Left hindlimb (tissue), 1 donor: ENCODE measurements around the gene PTMS.
"Not testable (repeated sequence)": the region's sequence is repeated elsewhere in the genome, so short reads cannot be mapped to it uniquely, and the experiment has no call there.

Source experiments
- DNase-seq: peaks from one replicate; pipeline ENCODE4 v3.0.0-alpha.2; 2018

PTMS gene

GRCh38 chr12:6765634-6766581, at the start of gene PTMS:
TSS of gene PTMS (plus strand) at chr12:6766363. CDS start at chr12:6766706, 343 bp downstream.
- peak; percentile 96 for DNase-seq

- DNase-seq, result no peak
Observed at GRCh38 chr12:6716874-6717437, 49.2 kb upstream of the PTMS start.

- DNase-seq, result no peak
Observed at GRCh38 chr12:6722863-6723262, 43.3 kb upstream of the PTMS start.

DNA sequence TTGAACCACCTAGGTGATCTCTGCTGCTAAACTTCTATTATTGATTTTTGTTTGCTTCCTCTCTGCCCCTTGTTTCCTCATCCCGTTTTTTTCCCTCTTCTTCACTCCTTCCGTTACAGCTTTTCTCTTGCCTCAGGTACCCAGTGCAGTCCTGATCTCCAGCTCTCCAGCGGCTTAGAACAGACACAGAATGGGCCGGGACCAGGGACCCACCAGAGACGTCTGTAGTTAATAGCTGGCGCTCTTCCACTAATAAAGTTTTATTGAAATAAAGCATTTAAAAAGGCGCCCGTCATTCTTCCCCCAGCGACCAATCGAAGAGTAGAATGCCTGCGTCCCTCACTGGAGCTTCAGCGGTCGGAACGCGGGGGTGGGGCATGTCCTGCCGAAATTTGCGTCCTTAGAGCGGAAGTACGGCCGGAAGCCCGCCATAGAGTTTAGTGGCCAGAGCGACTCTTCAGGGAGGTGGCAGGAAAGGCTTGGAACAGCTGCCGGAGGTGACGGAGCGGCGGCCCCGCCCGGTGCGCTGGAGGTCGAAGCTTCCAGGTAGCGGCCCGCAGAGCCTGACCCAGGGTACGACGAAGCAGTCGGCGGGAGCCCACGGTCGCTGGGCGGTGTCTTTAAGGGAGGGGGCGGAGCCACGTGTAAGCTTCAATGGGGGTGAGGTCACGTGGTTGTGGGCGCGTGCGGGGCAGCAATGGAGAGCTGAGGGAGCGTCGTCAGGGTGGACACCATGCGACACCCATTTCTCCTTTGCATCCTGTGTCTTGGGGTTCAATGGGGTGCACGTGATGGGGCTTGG, 42.4 kb upstream of the PTMS start, which contains the start of gene COPS7A:
Gene COPS7A (plus strand): TSS at position 440 of the 802 bp plus-strand sequence. CDS start 611 bp downstream, outside the sequence.
- DNase-seq, result peak; percentile 98

DNA sequence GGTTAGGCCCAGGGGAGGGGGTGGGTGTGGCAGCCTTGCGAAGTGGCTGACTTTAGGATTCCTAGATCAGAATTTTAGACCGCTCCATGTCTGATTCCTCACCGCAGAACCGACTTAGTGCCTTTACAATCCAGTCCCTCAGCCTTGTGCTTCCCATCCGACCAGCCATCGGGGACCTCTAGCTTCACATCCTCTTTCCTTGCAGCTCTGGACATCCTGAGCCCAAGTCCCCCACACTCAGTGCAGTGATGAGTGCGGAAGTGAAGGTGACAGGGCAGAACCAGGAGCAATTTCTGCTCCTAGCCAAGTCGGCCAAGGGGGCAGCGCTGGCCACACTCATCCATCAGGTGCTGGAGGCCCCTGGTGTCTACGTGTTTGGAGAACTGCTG, 41.8 kb upstream of the PTMS start:
- no peak for DNase-seq

GRCh38 chr12:6725350-6725749, 40.8 kb upstream of the PTMS start:
- no peak for DNase-seq

GRCh38 chr12:6729186-6729585, 37.0 kb upstream of the PTMS start:
- no peak for DNase-seq

DNA sequence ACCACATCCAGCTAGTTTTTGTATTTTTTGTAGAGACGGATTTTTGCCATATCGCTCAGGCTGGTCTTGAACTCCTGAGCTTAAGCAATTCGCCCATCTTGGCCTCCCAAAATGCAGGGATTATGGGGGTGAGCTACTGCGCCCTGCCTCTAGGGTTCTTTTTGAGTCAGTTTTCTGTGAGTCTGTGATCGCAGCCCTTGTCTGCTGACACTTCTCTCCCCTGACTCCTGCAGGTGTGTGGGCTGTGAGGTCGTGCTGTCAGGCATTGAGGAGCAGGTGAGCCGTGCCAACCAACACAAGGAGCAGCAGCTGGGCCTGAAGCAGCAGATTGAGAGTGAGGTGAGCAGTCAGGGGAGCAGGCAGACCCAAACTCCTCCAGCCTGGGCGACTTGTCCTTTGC, 36.0 kb upstream of the PTMS start:
- DNase-seq, result no peak

- no peak for DNase-seq
Observed at GRCh38 chr12:6734506-6735387, 31.4 kb upstream of the PTMS start.

- peak; percentile 76 for DNase-seq
Observed at GRCh38 chr12:6735448-6736191, 30.5 kb upstream of the PTMS start.

DNA sequence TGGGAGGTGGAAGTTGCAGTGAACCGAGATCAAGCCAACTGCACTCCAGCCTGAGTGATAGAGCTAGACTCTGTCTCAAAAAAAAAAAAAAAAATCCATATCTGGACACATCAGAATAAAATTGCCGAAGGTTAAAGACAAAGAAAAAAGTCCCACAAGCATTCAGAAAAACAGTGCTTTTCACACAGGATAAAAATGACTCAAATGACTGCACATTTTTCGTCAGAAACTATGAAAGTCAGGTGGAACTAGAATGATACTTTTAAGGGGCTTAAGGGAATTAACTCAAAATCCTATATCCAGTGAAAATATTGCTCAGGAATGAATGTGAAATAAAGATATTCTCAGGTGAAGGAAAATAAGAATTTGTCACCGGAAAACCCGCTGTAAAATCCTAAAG, 29.4 kb upstream of the PTMS start:
- no peak for DNase-seq

GRCh38 chr12:6742080-6742479, 24.1 kb upstream of the PTMS start:
- DNase-seq, result not testable (repeated sequence)

- no peak for DNase-seq
Observed at GRCh38 chr12:6742834-6743233, 23.3 kb upstream of the PTMS start.

DNA sequence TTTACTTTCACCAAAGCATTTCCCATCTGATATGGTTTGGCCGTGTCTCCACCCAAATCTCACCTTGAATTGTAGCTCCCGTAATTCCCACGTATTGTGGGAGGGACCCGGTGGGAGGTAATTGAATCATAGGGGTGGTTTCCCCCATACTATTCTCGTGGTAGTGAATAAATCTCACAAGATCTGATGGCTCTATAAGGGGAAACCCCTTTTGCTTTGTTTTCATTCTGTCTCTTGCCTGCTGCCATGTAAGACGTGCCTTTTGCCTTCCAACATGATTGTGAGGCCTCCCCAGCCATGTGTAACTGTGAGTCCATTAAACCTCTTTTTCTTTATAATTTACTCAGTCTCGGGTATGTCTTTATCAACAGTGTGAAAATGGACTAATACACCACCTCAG, 22.9 kb upstream of the PTMS start:
- DNase-seq, result not testable (repeated sequence)

GRCh38 chr12:6745741-6746525, 20.2 kb upstream of the PTMS start:
- DNase-seq, result no peak

DNA sequence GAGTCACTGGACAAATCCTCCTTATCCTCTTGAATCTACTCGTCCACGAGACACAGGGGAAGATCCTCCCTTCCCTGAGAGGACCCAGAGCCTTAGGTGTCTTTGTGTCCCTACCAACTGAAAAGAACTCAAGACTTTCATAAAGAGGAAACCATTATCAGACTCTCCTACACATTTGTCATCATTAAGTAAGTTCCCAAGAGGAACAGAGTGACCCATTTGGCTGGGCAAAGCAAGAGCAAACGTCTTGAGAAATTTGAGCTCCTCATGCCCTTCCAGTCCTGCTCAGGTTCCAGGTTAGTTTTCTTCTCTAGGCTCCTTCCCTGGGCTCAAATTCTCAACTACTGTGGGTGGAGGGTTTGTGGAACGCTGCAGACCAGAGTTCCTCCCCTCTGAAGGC, 18.9 kb upstream of the PTMS start:
- DNase-seq, result no peak

GRCh38 chr12:6748761-6749160, 17.4 kb upstream of the PTMS start:
- DNase-seq, result no peak

GRCh38 chr12:6750506-6750905, 15.7 kb upstream of the PTMS start:
- DNase-seq, result no peak

- no peak for DNase-seq
Observed at GRCh38 chr12:6751767-6752166, 14.4 kb upstream of the PTMS start.

DNA sequence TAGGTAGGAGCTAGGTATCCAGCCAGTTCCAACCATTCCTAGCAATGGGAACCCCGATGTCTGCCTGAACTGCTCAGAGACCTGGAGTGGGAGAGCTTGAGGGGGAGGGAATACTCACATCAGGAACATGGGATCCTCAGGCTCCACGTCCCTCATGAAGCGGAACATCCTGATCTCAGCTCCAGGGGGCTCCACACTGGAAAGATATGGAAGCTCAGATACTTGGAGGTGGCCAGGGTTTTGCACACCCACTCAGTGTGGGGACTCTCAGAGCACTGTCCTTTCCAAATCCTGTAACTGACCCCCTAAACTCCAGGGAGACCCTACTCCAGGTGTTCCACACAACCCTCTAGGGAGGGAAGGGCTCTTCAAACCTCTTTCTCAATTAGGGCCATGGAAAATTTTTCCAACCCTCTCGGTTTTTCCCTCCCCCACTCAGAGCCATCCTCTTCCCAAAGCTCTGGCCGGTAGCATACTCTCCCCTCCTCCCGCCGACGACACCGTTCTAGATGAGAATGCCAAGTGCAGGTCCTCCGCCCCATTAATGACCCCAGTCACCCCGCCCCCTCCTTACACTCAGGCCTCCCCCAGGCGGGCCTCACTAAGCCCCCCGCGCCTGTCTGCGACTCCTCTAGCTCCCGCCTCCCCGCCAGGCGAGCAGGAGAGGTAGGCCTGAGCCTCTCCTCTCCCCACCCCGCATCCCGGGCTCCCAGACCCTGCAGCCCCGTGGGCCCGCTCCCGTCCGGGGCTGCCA, 13.8 kb upstream of the PTMS start:
- DNase-seq, result peak; percentile 84
